ENCODE results near the gene SMG7.

The SMG7 gene

DNA sequence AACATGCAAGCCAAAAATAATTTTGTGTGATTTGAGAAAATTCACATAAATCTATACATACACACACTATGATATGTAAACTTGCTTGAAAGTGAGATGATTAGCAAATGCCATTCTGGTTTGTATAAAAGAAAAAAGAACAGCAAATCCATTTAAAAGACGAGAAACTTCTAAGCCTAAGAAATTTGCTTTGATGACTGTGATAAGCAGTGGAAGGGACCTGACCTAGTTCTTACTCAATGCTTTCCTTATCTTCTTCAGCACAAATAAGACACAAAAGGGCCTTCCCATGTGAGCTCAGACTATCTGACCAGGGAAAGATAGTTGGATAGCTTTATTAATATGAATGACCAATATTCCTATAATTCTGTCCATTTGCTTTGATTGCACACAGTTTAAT lies 28.8 kb upstream of the SMG7 start:
- no peaks in the 10 kb centered on the region for H3K9me3 ChIP-seq (ENCODE audit: control insufficient read depth, insufficient read depth, low read depth, low read length)
- no peak overlapping the region for H3K27ac ChIP-seq (ENCODE audit: low read depth, low read length)
- H3K36me3 ChIP-seq (ENCODE audit: control insufficient read depth, insufficient read depth, low read length), result no peaks in the 10 kb centered on the region
- no peak overlapping the region for H3K4me3 ChIP-seq (ENCODE audit: low read depth, low read length)
- H3K4me1 ChIP-seq (ENCODE audit: control insufficient read depth, insufficient read depth, low read length), result no peaks in the 10 kb centered on the region
- H3K9ac ChIP-seq (ENCODE audit: low read length), result no peak overlapping the region
- no peaks in the 10 kb centered on the region for H3K27me3 ChIP-seq (ENCODE audit: control insufficient read depth, insufficient read depth, low read length)

DNA sequence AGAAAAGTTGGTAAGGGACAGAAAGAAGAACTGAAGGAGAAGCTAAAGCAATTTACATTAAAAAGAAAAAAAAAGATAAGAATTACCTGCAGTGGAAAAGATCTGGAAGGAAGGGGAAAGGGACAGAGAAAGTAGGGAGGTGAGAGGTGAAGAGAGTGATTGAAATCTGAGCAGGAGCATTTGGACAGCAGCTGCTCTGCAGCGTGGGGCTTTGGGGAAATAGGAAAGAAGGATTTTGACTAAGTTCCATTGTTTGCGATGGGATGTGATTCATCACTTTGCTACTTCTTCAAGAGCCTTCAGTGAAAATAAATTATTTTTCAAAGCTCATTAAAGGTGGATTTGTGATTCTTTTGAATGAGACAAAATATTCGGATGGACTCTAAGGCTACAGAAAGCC lies 28.1 kb upstream of the SMG7 start:
- Histone ChIP-seq H3K27ac (ENCODE audit: low read depth, low read length) (no peak overlapping the region), H3K9ac (ENCODE audit: low read length) (no peak overlapping the region), H3K36me3 (ENCODE audit: control insufficient read depth, insufficient read depth, low read length) (no peaks in the 10 kb centered on the region), H3K27me3 (ENCODE audit: control insufficient read depth, insufficient read depth, low read length) (no peaks in the 10 kb centered on the region), H3K9me3 (ENCODE audit: control insufficient read depth, insufficient read depth, low read depth, low read length) (no peaks in the 10 kb centered on the region), H3K4me1 (ENCODE audit: control insufficient read depth, insufficient read depth, low read length) (no peaks in the 10 kb centered on the region), H3K4me3 (ENCODE audit: low read depth, low read length) (no peak overlapping the region)

DNA sequence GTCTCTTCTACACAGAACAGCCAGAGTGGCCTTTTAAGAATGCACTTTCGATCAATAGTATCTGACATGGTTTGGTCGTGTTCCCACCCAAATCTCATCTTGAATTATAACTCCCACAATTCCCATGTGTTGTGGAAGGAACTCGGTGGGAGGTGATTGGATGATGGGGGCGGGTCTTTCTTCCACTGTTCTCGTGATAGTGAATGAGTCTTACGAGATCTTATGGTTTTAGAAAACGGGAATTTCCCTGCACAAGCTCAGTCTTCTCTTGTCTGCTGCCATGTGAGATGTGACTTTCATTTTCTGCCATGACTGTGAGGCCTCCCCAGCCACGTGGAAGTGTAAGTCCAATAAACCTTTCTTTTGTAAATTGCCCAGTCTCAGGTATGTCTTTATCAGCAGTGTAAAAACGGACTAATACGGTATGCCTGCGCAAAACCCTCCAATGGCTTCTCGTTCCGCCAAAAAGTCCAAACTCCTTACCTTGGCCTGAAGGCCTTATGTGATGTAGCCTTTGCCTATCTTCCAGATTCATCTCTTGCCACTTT lies 23.0 kb upstream of the SMG7 start:
- no peak overlapping the region for H3K9ac ChIP-seq (ENCODE audit: low read length)
- H3K4me1 ChIP-seq (ENCODE audit: control insufficient read depth, insufficient read depth, low read length), result no peaks in the 10 kb centered on the region

DNA sequence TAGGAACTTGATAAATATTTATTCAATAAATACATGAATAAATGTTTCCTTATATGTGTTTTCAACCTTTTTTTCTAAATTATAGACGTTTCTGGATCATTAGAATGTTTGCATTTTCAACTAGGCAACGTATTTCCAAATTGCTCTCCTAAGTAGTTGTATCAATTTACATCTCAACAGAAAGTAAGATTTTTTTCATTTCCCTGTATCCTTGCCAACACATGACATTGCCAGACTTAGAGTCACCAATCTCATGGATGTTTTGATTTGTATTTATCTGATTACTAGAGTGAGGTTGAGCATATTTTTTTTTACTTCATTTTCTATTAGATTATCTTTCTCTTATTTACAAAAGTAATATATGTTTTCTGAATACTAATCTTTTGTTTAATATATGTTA lies 22.2 kb upstream of the SMG7 start:
- no peaks in the 10 kb centered on the region for H3K4me1 ChIP-seq (ENCODE audit: control insufficient read depth, insufficient read depth, low read length)
- H3K9ac ChIP-seq (ENCODE audit: low read length), result no peak overlapping the region
- no peaks in the 10 kb centered on the region for H3K9me3 ChIP-seq (ENCODE audit: control insufficient read depth, insufficient read depth, low read depth, low read length)
- no peaks in the 10 kb centered on the region for H3K36me3 ChIP-seq (ENCODE audit: control insufficient read depth, insufficient read depth, low read length)
- no peak overlapping the region for H3K27ac ChIP-seq (ENCODE audit: low read depth, low read length)
- H3K27me3 ChIP-seq (ENCODE audit: control insufficient read depth, insufficient read depth, low read length), result no peaks in the 10 kb centered on the region
- no peak overlapping the region for H3K4me3 ChIP-seq (ENCODE audit: low read depth, low read length)

More for the DNA sequence above, 23.0 kb upstream of the SMG7 start:
- Histone ChIP-seq H3K27me3 (ENCODE audit: control insufficient read depth, insufficient read depth, low read length) (no peaks in the 10 kb centered on the region), H3K9me3 (ENCODE audit: control insufficient read depth, insufficient read depth, low read depth, low read length) (no peaks in the 10 kb centered on the region), H3K36me3 (ENCODE audit: control insufficient read depth, insufficient read depth, low read length) (no peaks in the 10 kb centered on the region), H3K4me3 (ENCODE audit: low read depth, low read length) (no peak overlapping the region), H3K27ac (ENCODE audit: low read depth, low read length) (no peak overlapping the region)

DNA sequence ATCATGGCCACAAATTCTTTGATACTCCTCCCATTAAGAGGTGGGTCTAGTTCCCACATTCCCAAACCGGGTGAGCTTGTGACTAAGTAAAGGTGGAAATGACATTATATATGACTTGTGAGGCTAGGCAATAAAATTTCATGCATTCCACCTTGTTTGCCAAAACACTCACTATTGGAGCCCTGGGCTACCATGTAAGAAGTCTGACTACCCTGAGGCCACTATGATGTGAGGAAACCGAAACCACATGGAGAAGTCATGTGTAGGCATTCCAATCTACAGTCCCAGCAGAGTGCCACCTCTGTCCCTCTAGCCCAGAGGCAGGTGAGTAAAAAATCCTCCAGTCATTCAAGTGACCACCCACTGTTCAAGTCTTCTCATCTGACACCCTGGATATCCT lies 17.9 kb upstream of the SMG7 start:
- H3K27me3 ChIP-seq (ENCODE audit: control insufficient read depth, insufficient read depth, low read length), result no peaks in the 10 kb centered on the region
- no peaks in the 10 kb centered on the region for H3K4me1 ChIP-seq (ENCODE audit: control insufficient read depth, insufficient read depth, low read length)
- H3K36me3 ChIP-seq (ENCODE audit: control insufficient read depth, insufficient read depth, low read length), result no peaks in the 10 kb centered on the region
- no peak overlapping the region for H3K9ac ChIP-seq (ENCODE audit: low read length)
- H3K27ac ChIP-seq (ENCODE audit: low read depth, low read length), result no peak overlapping the region
- no peaks in the 10 kb centered on the region for H3K9me3 ChIP-seq (ENCODE audit: control insufficient read depth, insufficient read depth, low read depth, low read length)
- H3K4me3 ChIP-seq (ENCODE audit: low read depth, low read length), result no peak overlapping the region

DNA sequence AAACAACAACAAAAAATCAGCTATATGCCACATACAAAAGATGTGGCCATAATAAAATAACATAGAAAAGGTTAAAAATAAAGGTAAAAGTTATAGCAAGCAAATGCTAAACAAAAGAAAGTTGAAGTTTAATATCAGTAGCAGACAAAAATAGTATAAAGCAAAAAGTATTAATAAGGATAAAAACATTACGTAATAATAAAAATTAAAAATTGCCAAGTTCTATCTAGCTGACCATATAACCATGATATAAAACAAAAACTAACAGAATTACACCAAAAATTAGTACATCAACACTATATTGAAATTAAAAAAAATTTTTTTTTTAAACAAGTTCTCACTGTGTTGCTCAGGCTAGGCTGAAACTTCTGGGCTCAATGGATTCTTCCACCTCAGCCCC lies 15.5 kb upstream of the SMG7 start:
- H3K27ac ChIP-seq (ENCODE audit: low read depth, low read length), result no peak overlapping the region
- no peaks in the 10 kb centered on the region for H3K36me3 ChIP-seq (ENCODE audit: control insufficient read depth, insufficient read depth, low read length)
- no peak overlapping the region for H3K4me3 ChIP-seq (ENCODE audit: low read depth, low read length)
- H3K9ac ChIP-seq (ENCODE audit: low read length), result no peak overlapping the region
- H3K4me1 ChIP-seq (ENCODE audit: control insufficient read depth, insufficient read depth, low read length), result peaks cover 13% of the 10 kb centered on the region
- no peaks in the 10 kb centered on the region for H3K27me3 ChIP-seq (ENCODE audit: control insufficient read depth, insufficient read depth, low read length)
- H3K9me3 ChIP-seq (ENCODE audit: control insufficient read depth, insufficient read depth, low read depth, low read length), result no peaks in the 10 kb centered on the region

DNA sequence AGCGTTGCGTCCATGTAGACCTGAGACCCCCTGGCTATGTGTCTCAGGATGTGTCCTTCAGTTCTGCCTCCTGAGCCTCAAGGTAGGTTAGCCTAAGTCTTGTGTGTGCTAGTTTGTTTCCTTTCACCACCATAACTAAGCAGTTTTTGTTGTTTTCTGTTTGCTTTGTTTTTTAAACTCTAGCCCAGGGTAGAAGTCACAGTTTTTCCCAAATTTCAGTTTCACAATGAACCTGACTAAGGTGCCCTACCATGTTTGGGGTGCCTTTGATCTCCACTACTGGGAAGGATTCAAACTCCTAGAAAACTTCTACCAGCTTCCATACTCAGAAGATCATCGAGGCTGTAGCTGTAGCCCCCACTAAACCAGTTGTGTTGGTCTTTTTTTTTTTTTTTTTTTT lies 14.8 kb upstream of the SMG7 start:
- Histone ChIP-seq H3K27ac (ENCODE audit: low read depth, low read length) (no peak overlapping the region), H3K4me1 (ENCODE audit: control insufficient read depth, insufficient read depth, low read length) (peaks cover 17% of the 10 kb centered on the region), H3K36me3 (ENCODE audit: control insufficient read depth, insufficient read depth, low read length) (no peaks in the 10 kb centered on the region), H3K9me3 (ENCODE audit: control insufficient read depth, insufficient read depth, low read depth, low read length) (no peaks in the 10 kb centered on the region), H3K9ac (ENCODE audit: low read length) (no peak overlapping the region), H3K4me3 (ENCODE audit: low read depth, low read length) (no peak overlapping the region), H3K27me3 (ENCODE audit: control insufficient read depth, insufficient read depth, low read length) (no peaks in the 10 kb centered on the region)

DNA sequence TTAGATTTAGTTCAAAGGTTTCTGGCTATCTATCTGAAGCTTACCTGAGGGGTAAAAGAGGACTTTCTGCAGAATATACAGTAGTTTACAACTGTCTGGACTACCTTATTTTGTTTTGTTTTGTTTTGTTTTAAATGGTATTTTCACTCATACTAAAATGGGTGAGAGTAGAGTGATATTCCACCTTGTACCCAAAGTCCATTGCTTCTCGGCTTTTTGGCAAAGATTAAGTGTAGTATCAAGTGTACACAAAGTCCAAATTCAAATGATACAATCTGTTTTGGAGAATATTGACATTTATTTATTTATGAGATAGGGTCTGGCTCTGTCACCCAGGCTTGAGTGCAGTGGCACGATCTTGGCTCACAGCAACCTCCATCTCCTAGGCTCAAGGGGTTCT lies 11.7 kb upstream of the SMG7 start:
- Histone ChIP-seq H3K9ac (ENCODE audit: low read length) (no peak overlapping the region), H3K9me3 (ENCODE audit: control insufficient read depth, insufficient read depth, low read depth, low read length) (no peaks in the 10 kb centered on the region), H3K27ac (ENCODE audit: low read depth, low read length) (peak overlapping the region; percentile 58; the same call in 1 of the 2 replicates), H3K4me3 (ENCODE audit: low read depth, low read length) (no peak overlapping the region), H3K36me3 (ENCODE audit: control insufficient read depth, insufficient read depth, low read length) (no peaks in the 10 kb centered on the region), H3K27me3 (ENCODE audit: control insufficient read depth, insufficient read depth, low read length) (no peaks in the 10 kb centered on the region), H3K4me1 (ENCODE audit: control insufficient read depth, insufficient read depth, low read length) (peaks cover 17% of the 10 kb centered on the region)

DNA sequence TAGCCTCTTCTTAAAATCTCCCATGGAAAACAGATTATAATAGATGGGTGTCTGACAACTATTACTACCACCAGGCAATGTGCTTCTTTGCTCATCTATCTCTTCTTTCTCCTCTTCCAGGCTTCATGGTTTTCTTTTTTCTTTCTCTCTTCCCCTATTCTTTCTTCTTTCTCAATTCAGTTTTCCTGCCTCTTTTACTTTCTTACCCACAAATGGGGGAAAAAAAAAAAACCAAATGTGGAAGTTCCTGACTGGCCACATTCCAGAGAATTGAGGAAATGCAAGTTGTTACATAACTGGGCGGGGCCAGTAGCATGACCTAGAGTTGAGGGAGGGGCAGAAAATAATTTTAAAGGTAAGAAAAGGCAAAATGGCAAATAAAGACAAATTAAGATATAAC lies 10.9 kb upstream of the SMG7 start:
- Histone ChIP-seq H3K27me3 (ENCODE audit: control insufficient read depth, insufficient read depth, low read length) (no peaks in the 10 kb centered on the region), H3K4me1 (ENCODE audit: control insufficient read depth, insufficient read depth, low read length) (peaks cover 17% of the 10 kb centered on the region), H3K9me3 (ENCODE audit: control insufficient read depth, insufficient read depth, low read depth, low read length) (no peaks in the 10 kb centered on the region), H3K4me3 (ENCODE audit: low read depth, low read length) (peak overlapping the region; percentile 18; the same call in 1 of the 2 replicates), H3K36me3 (ENCODE audit: control insufficient read depth, insufficient read depth, low read length) (no peaks in the 10 kb centered on the region), H3K9ac (ENCODE audit: low read length) (no peak overlapping the region), H3K27ac (ENCODE audit: low read depth, low read length) (peak overlapping the region; percentile 58; the same call in 1 of the 2 replicates)

DNA sequence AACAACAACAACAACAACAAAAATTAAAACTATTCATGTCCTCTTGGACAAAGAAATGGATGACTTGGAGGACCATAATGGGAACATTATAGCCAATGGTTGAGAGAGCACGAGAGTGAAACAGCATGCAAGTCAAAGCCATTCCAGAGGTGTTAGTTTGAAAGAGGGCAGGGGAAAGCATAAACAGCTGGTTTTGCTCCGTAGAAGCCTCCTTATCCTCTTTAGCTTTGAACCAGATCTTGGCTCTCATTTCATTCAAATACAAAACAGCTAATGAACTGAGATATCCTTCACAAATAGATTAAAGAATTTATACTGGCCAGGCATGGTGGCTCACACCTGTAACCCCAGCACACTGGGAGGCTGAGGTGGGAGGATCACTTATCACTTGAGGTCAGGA lies 8.7 kb upstream of the SMG7 start:
- Histone ChIP-seq H3K4me1 (ENCODE audit: control insufficient read depth, insufficient read depth, low read length) (peaks cover 23% of the 10 kb centered on the region), H3K4me3 (ENCODE audit: low read depth, low read length) (no peak overlapping the region), H3K9ac (ENCODE audit: low read length) (no peak overlapping the region), H3K27me3 (ENCODE audit: control insufficient read depth, insufficient read depth, low read length) (no peaks in the 10 kb centered on the region), H3K9me3 (ENCODE audit: control insufficient read depth, insufficient read depth, low read depth, low read length) (no peaks in the 10 kb centered on the region), H3K27ac (ENCODE audit: low read depth, low read length) (no peak overlapping the region), H3K36me3 (ENCODE audit: control insufficient read depth, insufficient read depth, low read length) (no peaks in the 10 kb centered on the region)

DNA sequence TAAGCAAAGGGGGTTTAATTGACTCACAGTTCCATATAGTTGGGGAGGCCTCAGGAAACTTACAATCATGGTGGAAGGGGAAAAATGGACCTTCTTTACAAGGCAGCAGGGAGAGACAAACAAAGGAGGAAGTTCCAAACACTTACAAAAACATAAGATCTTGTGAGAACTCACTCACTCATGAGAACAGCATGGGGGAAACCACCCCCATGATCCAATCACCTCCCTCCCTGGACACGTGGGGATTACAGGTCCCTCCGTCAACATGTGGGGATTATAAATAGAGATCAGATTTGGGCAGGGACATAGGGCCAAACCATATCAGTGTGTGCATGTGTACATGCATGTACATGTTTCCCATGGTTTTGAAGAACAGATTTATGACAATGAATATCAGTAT lies 5.5 kb upstream of the SMG7 start:
- Histone ChIP-seq H3K27me3 (ENCODE audit: control insufficient read depth, insufficient read depth, low read length) (no peaks in the 10 kb centered on the region), H3K4me3 (ENCODE audit: low read depth, low read length) (no peak overlapping the region), H3K9me3 (ENCODE audit: control insufficient read depth, insufficient read depth, low read depth, low read length) (no peaks in the 10 kb centered on the region), H3K4me1 (ENCODE audit: control insufficient read depth, insufficient read depth, low read length) (peaks cover 18% of the 10 kb centered on the region), H3K36me3 (ENCODE audit: control insufficient read depth, insufficient read depth, low read length) (no peaks in the 10 kb centered on the region), H3K27ac (ENCODE audit: low read depth, low read length) (no peak overlapping the region), H3K9ac (ENCODE audit: low read length) (no peak overlapping the region)

DNA sequence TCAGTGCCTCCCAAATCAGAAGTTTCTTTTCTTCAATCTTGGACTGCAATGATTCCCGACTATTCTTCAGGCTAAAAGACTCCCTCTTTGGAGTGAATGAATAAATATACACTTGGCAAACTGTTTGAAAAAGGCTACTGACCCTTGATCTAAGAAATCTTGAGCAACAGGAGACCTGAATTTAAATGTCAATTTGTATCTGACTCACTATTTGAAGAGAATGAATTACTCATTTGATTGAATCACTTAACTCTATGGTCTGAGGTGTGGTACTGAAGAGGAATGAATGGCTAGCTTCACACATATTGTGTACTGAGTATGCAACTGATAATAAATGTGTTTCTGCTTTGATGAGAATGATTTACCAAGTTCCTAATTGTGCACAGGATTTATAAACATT lies 4.6 kb upstream of the SMG7 start:
- Histone ChIP-seq H3K27ac (ENCODE audit: low read depth, low read length) (no peak overlapping the region), H3K4me3 (ENCODE audit: low read depth, low read length) (no peak overlapping the region), H3K9ac (ENCODE audit: low read length) (no peak overlapping the region)

More for the DNA sequence above, 4.6 kb upstream of the SMG7 start:
- H3K27me3 ChIP-seq (ENCODE audit: control insufficient read depth, insufficient read depth, low read length), result no peaks in the 10 kb centered on the region
- no peaks in the 10 kb centered on the region for H3K36me3 ChIP-seq (ENCODE audit: control insufficient read depth, insufficient read depth, low read length)
- peaks cover 14% of the 10 kb centered on the region for H3K4me1 ChIP-seq (ENCODE audit: control insufficient read depth, insufficient read depth, low read length)
- no peaks in the 10 kb centered on the region for H3K9me3 ChIP-seq (ENCODE audit: control insufficient read depth, insufficient read depth, low read depth, low read length)

All from HUES6 (cell line).